HepG2 (cell line): Measurements from ENCODE around the gene FAM219B. TPM values are rescaled to one million over a fixed set of nuclear protein-coding genes. Genes with fewer than 3 reads are reported as not detected.

Experiments
- EP300 ChIP-seq, 3 experiments: sonication (generic) in 1 of 3; formaldehyde crosslinking in 1 of 3; IDR thresholded peaks; 2 replicates each; pipeline versions ENCODE4 v1.5.1 to v1.6.1; 2011 to 2020; ENCODE audit warnings: low read depth in 2 of 3, low read length in 2 of 3, borderline replicate concordance in 1 of 3, improper control_type of control experiment in 1 of 3, mild to moderate bottlenecking in 1 of 3, missing genetic modification reagents in 1 of 3, moderate library complexity in 1 of 3
- FOXA3 ChIP-seq: IDR thresholded peaks from 2 replicates; pipeline ENCODE4 v1.6.1; 2016; ENCODE audit warnings: missing genetic modification reagents, missing compliant biosample characterization
- GTF3A ChIP-seq: sonication (generic); formaldehyde crosslinking; conservative IDR thresholded peaks from 2 replicates; pipeline ENCODE4 v1.4.0; 2020; ENCODE audit warnings: mild to moderate bottlenecking, missing genetic modification reagents
- HNRNPUL1 ChIP-seq: fragments of 200-400 bp; formaldehyde crosslinking; IDR thresholded peaks from 2 replicates; pipeline ENCODE4 v1.6.1; 2017; ENCODE audit warnings: low read depth, mild to moderate bottlenecking, low read length, moderate library complexity
- HOXA3 ChIP-seq: sonication (generic); formaldehyde crosslinking; IDR thresholded peaks from 2 replicates; pipeline ENCODE4 v1.5.0; 2020; ENCODE audit warnings: missing genetic modification reagents
- IKZF4 ChIP-seq: sonication (generic); formaldehyde crosslinking; IDR thresholded peaks from 2 replicates; pipeline ENCODE4 v1.5.1; 2020; ENCODE audit warnings: borderline replicate concordance, mild to moderate bottlenecking, low read depth, missing genetic modification reagents; ENCODE audit errors: not compliant biosample characterization
- NCOA5 ChIP-seq: sonication (generic); formaldehyde crosslinking; IDR thresholded peaks from 2 replicates; pipeline ENCODE4 v1.4.0; 2020; ENCODE audit warnings: missing genetic modification reagents
- NFIB ChIP-seq: sonication (generic); formaldehyde crosslinking; IDR thresholded peaks from 2 replicates; pipeline ENCODE4 v1.9.0; 2021; ENCODE audit warnings: missing genetic modification reagents, mild to moderate bottlenecking, borderline replicate concordance
- PCBP2 ChIP-seq: fragments of 200-400 bp; formaldehyde crosslinking; optimal IDR thresholded peaks from 2 replicates; pipeline ENCODE3; 2018; ENCODE audit warnings: low read length, low read depth; ENCODE audit not compliant: poor library complexity, severe bottlenecking
- SAFB2 ChIP-seq: sonication (generic); formaldehyde crosslinking; IDR thresholded peaks from 2 replicates; pipeline ENCODE4 v1.5.1; 2020; ENCODE audit warnings: missing genetic modification reagents, low read depth, mild to moderate bottlenecking, borderline replicate concordance
- SP1 ChIP-seq, 2 experiments: fragments of 450-650 bp in 1 of 2; sonication (generic) in 1 of 2; formaldehyde crosslinking in 1 of 2; IDR thresholded peaks; 2 replicates each; pipeline versions ENCODE4 v1.4.0 to v1.6.1; 2016 to 2020; ENCODE audit warnings: missing genetic modification reagents in 1 of 2
- ZNF124 ChIP-seq: sonication (generic); formaldehyde crosslinking; IDR thresholded peaks from 2 replicates; pipeline ENCODE4 v1.4.0; 2020; ENCODE audit warnings: missing genetic modification reagents
- ZNF224 ChIP-seq: sonication (generic); formaldehyde crosslinking; IDR thresholded peaks from 2 replicates; pipeline ENCODE4 v1.5.0; 2020; ENCODE audit warnings: mild to moderate bottlenecking, missing genetic modification reagents
- ZNF367 ChIP-seq: sonication (generic); formaldehyde crosslinking; IDR thresholded peaks from 2 replicates; pipeline ENCODE4 v1.4.0; 2020; ENCODE audit warnings: missing genetic modification reagents, borderline replicate concordance
- ZNF549 ChIP-seq: sonication (generic); formaldehyde crosslinking; IDR thresholded peaks from 2 replicates; pipeline ENCODE4 v1.5.0; 2020; ENCODE audit warnings: missing genetic modification reagents
- ZNF589 ChIP-seq: sonication (generic); formaldehyde crosslinking; conservative IDR thresholded peaks from 2 replicates; pipeline ENCODE4 v1.8.0; 2022; ENCODE audit warnings: mild to moderate bottlenecking, moderate library complexity, missing genetic modification reagents
- polyA plus RNA-seq, 8 experiments: library from polyadenylated mRNA; depleted of rRNA in 3 of 8; stranded (reverse) in 7 of 8; unstranded in 1 of 8; fragments of >200 nt; fragmentation: Illumina TruSeq in 4 of 8; extraction: Trizol in 4 of 8; gene quantifications; 2 replicates each; pipeline versions ENCODE4 v1.2.1 to v1.2.3, GENCODE V29; 2011 to 2016; ENCODE audit warnings: low read depth in 4 of 8, missing spikeins in 1 of 8, mixed read lengths in 1 of 8; ENCODE audit not compliant: insufficient read depth in 1 of 8
- total RNA-seq, 5 experiments: library from RNA; depleted of rRNA; stranded (reverse); fragments of >200 nt; fragmentation: Illumina TruSeq; extraction: Trizol; gene quantifications; 2 replicates each; pipeline ENCODE4 v1.2.3, GENCODE V29; 2016; ENCODE audit warnings: low read depth in 1 of 5
- TF ChIP-seq, protein P1 (sequence below): sonication (generic); formaldehyde crosslinking; IDR thresholded peaks from 2 replicates; pipeline ENCODE4 v1.5.0; 2020; ENCODE audit warnings: mild to moderate bottlenecking, missing genetic modification reagents
- TF ChIP-seq, protein P2 (sequence below): sonication (generic); formaldehyde crosslinking; IDR thresholded peaks from 2 replicates; pipeline ENCODE4 v1.5.0; 2020; ENCODE audit warnings: missing genetic modification reagents, mild to moderate bottlenecking, borderline replicate concordance
- TF ChIP-seq, protein P3 (sequence below): IDR thresholded peaks from 2 replicates; pipeline ENCODE4 v1.6.1; 2016; ENCODE audit warnings: mild to moderate bottlenecking
- TF ChIP-seq, protein P4 (sequence below): IDR thresholded peaks from 2 replicates; pipeline ENCODE4 v1.6.1; 2012; ENCODE audit warnings: inconsistent platforms
- TF ChIP-seq, protein P5 (sequence below): IDR thresholded peaks from 2 replicates; pipeline ENCODE4 v1.4.0; 2020; ENCODE audit warnings: mild to moderate bottlenecking, missing genetic modification reagents

Gene FAM219B
- total and polyA plus RNA-seq, 2 of the 13 experiments (the other 11 are each of a cell fraction or from before 2014, with no cell fraction given) = 36.6 to 50.2 TPM

DNA sequence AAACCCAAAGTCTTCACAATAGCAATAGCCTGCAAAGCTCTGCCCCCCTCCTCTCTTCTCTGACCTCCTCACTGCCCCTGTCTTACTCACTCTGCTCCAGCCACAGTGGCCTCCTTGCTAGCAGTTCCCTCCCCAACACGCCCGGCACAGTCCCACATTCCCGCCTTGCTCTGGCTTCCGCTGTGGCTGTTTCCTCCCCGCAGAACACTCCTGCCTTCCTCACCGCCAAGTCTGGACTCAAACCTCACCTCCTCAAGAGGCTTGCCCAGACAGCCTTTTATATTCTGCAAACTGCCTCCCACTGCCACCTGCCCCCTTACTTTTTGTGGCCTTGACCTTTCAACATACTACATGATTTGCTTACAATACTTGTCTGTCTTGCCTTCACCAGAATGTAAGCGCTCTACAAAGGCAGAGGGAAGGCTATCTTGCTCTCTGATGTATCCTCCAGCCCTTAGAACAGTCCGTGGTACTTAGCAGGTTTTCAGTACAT, 17.2 kb downstream of the FAM219B start (continued):
- TF ChIP-seq, protein P1, sequence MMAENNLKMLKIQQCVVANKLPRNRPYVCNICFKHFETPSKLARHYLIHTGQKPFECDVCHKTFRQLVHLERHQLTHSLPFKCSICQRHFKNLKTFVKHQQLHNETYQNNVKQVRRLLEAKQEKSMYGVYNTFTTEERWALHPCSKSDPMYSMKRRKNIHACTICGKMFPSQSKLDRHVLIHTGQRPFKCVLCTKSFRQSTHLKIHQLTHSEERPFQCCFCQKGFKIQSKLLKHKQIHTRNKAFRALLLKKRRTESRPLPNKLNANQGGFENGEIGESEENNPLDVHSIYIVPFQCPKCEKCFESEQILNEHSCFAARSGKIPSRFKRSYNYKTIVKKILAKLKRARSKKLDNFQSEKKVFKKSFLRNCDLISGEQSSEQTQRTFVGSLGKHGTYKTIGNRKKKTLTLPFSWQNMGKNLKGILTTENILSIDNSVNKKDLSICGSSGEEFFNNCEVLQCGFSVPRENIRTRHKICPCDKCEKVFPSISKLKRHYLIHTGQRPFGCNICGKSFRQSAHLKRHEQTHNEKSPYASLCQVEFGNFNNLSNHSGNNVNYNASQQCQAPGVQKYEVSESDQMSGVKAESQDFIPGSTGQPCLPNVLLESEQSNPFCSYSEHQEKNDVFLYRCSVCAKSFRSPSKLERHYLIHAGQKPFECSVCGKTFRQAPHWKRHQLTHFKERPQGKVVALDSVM (CRISPR knock-in tag) = no peak
- TF ChIP-seq ZNF224 (CRISPR knock-in tag) (no peak; the same call in 1 of the 2 replicates), GTF3A (CRISPR knock-in tag) (no peak), IKZF4 (no peak), ZNF589 (CRISPR knock-in tag) (no peak), ZNF124 (no peak), EP300 (IDR thresholded peaks at IDR 0.05; ENCODE audit: low read depth in 2 of 2, low read length in 2 of 2) (no peak), EP300 (CRISPR knock-in tag; IDR thresholded peaks at IDR 0.05; ENCODE audit: borderline replicate concordance) (no peak), SAFB2 (no peak), SP1 (IDR thresholded peaks at IDR 0.05) (no peak), SP1 (CRISPR knock-in tag; IDR thresholded peaks at IDR 0.05) (no peak), ZNF367 (CRISPR knock-in tag) (no peak), HOXA3 (CRISPR knock-in tag) (no peak), NCOA5 (CRISPR knock-in tag) (no peak), NFIB (CRISPR knock-in tag) (no peak), HNRNPUL1 (no peak), ZNF549 (CRISPR knock-in tag) (no peak), FOXA3 (CRISPR knock-in tag) (no peak), PCBP2 (no peak)
- TF ChIP-seq, protein P2, sequence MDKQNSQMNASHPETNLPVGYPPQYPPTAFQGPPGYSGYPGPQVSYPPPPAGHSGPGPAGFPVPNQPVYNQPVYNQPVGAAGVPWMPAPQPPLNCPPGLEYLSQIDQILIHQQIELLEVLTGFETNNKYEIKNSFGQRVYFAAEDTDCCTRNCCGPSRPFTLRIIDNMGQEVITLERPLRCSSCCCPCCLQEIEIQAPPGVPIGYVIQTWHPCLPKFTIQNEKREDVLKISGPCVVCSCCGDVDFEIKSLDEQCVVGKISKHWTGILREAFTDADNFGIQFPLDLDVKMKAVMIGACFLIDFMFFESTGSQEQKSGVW (CRISPR knock-in tag) = no peak
- TF ChIP-seq, protein P3, sequence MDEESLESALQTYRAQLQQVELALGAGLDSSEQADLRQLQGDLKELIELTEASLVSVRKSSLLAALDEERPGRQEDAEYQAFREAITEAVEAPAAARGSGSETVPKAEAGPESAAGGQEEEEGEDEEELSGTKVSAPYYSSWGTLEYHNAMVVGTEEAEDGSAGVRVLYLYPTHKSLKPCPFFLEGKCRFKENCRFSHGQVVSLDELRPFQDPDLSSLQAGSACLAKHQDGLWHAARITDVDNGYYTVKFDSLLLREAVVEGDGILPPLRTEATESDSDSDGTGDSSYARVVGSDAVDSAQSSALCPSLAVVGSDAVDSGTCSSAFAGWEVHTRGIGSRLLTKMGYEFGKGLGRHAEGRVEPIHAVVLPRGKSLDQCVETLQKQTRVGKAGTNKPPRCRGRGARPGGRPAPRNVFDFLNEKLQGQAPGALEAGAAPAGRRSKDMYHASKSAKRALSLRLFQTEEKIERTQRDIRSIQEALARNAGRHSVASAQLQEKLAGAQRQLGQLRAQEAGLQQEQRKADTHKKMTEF (CRISPR knock-in tag) = no peak
- TF ChIP-seq, protein P4, sequence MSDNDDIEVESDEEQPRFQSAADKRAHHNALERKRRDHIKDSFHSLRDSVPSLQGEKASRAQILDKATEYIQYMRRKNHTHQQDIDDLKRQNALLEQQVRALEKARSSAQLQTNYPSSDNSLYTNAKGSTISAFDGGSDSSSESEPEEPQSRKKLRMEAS = peak; percentile 70; the same call in 1 of the 2 replicates
- TF ChIP-seq, protein P5, sequence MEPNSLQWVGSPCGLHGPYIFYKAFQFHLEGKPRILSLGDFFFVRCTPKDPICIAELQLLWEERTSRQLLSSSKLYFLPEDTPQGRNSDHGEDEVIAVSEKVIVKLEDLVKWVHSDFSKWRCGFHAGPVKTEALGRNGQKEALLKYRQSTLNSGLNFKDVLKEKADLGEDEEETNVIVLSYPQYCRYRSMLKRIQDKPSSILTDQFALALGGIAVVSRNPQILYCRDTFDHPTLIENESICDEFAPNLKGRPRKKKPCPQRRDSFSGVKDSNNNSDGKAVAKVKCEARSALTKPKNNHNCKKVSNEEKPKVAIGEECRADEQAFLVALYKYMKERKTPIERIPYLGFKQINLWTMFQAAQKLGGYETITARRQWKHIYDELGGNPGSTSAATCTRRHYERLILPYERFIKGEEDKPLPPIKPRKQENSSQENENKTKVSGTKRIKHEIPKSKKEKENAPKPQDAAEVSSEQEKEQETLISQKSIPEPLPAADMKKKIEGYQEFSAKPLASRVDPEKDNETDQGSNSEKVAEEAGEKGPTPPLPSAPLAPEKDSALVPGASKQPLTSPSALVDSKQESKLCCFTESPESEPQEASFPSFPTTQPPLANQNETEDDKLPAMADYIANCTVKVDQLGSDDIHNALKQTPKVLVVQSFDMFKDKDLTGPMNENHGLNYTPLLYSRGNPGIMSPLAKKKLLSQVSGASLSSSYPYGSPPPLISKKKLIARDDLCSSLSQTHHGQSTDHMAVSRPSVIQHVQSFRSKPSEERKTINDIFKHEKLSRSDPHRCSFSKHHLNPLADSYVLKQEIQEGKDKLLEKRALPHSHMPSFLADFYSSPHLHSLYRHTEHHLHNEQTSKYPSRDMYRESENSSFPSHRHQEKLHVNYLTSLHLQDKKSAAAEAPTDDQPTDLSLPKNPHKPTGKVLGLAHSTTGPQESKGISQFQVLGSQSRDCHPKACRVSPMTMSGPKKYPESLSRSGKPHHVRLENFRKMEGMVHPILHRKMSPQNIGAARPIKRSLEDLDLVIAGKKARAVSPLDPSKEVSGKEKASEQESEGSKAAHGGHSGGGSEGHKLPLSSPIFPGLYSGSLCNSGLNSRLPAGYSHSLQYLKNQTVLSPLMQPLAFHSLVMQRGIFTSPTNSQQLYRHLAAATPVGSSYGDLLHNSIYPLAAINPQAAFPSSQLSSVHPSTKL = no peak
